GM21528 (cell line): ENCODE measurements around the gene CTAGE6.
"Not testable (repeated sequence)": the region's sequence is repeated elsewhere in the genome, so short reads cannot be mapped to it uniquely, and the experiment has no call there.

ENCODE experiments used
- ATAC-seq: cut with Tn5 transposase; IDR thresholded peaks from one replicate; pipeline ENCODE4 v1.9.1; 2021; ENCODE audit warnings: mild to moderate bottlenecking, moderate library complexity; ENCODE audit not compliant: unreplicated experiment, low FRiP score

CTAGE6 gene, protein sequence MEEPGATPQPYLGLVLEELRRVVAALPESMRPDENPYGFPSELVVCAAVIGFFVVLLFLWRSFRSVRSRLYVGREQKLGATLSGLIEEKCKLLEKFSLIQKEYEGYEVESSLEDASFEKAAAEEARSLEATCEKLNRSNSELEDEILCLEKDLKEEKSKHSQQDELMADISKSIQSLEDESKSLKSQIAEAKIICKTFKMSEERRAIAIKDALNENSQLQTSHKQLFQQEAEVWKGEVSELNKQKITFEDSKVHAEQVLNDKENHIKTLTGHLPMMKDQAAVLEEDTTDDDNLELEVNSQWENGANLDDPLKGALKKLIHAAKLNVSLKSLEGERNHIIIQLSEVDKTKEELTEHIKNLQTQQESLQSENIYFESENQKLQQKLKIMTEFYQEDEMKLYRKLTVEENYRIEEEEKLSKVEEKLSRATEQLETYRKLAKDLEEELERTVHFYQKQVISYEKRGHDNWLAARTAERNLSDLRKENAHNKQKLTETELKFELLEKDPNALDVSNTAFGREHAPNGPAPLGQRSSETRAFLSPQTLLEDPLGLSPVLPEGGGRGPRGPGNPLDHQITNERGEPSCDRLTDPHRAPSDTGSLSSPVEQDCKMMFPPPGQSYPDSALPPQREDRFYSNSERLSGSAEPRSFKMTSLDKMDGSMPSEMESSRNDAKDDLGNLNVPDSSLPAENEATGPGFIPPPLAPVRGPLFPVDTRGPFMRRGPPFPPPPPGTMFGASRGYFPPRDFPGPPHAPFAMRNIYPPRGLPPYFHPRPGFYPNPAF

DNA sequence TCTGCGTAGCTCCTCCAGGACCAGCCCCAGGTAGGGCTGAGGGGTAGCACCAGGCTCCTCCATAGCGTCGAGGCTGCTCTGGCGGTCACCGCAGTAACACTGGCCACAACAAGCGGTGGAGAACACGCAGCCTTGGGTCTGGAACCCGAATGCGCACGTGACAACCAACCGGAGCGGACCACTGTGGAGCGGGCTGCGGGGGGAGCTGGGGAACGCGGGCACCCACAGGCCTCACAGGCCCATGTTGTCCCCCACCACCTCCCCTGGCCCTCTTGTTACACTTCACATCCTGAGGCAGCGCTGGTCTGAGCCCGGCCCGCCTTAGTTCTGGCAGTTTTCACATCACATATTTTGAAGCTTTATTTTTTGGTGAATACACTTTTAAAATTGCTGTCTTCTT is at the start of gene CTAGE6:
Gene CTAGE6 (minus strand): TSS at position 101 of the 400 bp plus-strand sequence. CDS start 38 bp downstream, at position 63.
- ATAC-seq = not testable (repeated sequence)

DNA sequence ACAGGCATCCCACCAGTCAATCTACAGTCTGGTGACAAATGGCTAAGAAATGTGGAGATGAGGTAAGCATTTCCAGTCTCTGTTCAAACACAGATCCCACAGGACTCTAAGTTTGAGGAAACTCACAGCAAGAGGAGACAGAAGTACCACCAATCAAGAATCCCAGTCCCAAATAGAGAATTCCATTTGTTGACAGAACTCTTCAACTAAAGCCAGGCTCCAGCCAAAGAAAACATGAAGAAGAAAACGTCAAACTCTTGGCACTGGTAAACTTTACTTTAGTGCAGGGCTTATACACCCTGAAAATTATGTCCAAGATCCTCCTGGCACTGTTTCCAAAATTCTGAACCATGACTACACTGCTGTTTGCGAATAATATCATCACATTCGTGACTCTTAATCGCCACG is 49.2 kb upstream of the CTAGE6 start:
- not testable (repeated sequence) for ATAC-seq

DNA sequence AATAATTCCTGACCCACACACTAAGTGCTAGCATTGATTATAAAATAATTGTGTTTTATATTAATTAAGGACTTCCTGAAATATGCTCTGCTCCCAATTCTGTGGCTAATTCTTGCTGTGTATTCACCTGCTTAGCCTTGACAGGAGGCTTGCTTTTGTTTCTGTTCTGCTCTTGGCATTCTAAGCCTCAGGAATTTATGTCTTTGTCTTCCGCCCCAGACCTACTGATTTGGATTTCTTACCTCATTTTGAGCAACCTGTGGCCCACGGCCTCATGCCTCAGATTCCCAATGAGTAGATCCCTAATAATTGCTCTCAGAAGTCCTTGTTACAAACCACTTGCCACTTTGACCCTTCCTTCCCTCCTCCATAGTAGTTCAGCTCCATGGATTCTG is 40.4 kb upstream of the CTAGE6 start:
- not testable (repeated sequence) for ATAC-seq

DNA sequence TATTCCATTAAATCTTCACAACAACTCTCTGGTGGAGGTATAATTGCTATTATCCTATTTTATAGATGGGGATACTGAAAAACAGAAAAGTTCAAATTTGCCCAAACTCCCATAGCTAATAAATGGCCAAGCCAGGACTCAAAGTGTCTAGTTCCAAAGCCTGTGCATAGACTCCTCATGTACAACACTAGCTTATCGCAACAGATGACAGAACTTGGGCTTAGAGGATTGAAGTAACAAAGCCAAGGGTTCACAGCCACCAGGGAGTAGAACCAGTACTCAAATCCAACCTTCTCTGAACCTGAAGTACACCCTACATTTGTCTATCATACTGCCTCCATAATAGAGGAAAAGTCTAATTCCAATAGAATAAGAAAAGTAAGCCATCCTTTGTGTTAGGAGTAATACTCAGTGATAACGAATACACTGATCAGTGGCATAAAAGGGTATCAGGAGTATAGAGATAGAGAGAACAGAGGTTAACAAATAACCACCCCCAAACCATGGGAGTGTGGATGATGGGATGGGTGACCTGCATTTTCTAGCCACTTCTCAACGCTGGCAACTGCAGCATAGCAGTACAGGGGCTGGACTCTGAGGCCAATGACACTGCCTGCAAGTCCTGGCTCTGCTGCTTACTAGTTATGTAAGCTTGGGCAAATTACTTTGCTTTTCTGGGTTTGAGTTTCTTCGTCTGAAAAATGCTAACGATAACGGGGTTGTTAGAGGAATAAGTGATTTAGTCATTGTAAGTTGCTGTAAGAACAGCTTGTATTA is 39.8 kb upstream of the CTAGE6 start:
- ATAC-seq = not testable (repeated sequence)

DNA sequence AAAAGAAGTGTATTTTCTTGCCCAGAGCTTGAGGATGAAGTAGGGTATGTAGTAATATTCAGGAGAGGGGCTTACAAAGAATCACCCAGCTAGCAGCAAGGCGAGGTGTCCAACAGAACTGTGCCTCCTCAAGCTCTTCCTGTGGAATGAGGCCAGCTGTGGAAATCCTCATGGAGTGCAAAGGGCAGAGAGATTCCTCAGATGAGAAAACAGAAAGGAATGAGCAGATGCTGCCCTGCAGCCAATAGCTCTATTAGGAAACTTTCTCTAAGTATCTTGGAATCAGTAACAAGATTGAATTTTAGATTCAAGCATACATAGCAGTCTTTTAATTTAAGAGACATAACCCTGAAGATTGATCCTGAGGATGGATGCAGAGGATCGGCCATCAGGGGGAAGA is 38.2 kb upstream of the CTAGE6 start:
- not testable (repeated sequence) for ATAC-seq

DNA sequence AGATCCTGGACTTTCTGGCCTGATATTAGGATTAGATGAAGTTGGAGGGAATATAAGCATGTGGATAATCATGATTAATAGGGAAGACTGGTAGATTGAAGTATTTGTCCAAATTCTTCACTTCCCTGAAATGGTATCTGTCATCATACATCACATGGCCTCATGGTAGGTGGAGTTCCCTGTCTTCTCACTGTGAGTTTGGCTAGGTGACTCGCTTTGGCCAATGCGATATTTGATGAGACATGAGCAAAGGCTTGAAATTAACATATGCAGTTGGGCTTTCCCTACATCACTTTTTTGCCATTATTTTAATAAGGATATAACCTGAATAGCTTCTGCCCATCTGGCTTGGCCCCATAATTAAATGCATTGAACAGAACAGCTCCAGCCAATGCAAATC is 35.1 kb upstream of the CTAGE6 start:
- not testable (repeated sequence) for ATAC-seq

DNA sequence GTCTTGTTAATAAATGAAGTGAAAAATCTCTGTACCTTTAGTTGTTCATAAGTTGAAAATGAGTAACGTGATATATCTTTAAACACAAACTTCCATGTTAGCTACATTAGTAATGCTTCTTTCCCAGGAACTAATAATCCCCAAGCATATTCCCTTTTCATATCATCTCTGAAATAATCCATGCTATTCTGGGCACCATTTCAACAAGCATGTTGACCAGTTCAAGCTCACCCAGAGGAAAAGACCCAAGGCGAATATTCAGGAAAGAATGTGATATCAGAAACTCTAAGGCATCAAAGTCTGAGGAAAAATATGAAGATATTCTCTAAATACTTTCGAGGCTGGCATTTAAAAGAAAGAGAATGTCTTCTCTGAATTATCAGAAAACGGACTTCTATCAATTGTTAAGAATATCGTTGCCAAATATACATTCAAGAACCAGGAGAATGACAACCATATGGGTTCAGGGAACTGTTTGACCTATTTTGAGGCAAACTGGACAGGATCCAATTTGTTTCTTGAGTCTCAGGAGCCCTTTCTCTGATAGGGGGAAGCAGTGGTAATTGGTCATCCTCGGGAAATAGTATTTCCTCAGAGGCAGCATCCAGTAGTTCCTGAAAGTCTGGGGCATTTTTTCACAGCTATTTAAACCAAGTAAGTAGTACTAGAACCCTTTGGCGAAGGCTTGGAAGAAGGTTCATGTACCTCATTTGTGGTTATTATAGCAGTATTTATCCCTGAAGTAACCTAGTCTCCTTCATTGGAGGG is 28.1 kb upstream of the CTAGE6 start:
- ATAC-seq = not testable (repeated sequence)

DNA sequence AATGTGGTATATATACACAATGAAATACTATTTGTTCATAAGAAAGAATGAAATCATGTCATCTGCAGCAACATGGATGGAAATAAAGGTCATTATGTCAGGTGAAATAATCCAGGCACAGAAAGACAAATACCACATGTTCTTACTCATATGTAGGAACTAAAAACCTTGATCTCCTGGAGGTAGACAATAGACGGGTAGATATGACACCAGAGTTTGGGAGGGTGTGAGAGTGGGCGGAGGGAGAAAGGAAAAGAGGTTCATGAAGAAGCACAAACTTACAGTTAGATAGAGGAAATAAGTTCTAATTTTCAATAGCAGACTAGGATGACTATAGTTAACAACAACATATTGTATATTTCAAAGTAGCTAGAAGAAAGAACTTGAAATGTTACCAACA is 22.1 kb upstream of the CTAGE6 start:
- ATAC-seq = not testable (repeated sequence)

DNA sequence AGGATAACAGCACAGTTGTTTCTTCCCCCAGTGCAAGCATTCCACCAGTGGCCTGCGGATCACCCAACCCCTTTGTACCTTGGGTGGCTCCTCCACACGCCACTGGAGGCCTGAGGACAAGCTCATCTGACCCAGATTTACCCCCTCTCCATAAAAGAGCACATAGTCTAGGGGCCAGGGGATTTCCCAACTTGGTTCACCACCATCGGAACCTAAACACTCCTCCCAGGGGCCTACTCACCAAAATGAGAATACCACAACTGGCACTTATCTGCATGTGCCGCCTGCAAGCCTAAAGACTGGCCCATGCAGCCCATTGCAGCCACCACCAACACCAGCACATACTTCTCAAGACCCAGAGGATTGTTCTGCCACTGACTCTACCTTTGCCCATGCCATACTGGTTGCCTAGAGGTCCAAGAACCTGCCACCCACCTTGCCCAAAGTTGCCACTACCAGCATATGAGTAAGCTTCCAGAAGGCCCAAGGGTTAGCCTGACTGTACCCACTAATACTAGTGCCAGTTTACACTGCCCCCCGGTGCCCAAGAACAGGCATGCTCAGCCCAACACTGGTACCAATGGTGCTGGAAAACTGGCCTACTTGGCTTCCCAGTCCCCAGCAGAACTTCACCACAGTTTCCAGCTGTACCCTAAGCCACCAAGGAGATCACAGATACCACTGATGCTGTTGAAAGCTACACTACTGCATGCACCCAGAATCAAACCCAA is 15.4 kb upstream of the CTAGE6 start:
- not testable (repeated sequence) for ATAC-seq

DNA sequence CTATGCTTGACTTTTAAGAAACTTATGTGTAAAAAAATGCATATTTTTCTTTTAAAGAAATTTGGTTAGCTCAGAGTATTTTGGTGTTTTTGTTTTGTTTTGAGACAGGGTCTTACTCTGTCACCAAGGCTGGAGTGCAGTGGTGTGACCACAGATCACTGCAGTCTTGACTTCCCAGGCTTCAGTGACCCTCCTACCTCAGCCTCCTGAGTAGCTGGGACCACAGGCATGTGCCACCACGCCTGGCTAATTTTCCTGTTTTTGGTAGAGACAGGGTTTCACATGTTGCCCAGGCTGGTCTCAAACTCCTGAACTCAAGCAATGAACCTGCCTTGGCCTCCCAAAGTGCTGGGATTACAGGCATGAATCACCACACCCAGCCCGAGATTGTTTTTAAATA is 10.0 kb upstream of the CTAGE6 start:
- ATAC-seq = not testable (repeated sequence)

DNA sequence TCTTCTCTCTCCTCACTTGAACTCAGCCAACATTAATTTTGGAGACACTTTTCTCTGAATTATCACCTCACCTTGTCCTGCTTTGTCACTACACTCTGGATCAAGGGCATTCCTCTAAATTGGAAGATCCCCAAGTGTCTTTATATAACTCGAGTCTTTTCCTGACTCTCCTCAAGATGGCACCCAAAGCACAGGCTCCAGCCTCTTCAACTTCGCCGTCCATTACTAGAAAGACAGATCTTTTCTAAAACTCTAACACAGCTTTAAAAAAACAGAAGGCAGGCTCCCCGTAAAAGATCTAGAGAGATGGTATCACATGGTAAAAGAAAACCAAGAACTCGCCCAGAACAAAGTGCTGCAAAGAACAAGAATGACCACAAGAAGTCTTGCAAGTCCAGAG is 8.2 kb upstream of the CTAGE6 start:
- not testable (repeated sequence) for ATAC-seq

DNA sequence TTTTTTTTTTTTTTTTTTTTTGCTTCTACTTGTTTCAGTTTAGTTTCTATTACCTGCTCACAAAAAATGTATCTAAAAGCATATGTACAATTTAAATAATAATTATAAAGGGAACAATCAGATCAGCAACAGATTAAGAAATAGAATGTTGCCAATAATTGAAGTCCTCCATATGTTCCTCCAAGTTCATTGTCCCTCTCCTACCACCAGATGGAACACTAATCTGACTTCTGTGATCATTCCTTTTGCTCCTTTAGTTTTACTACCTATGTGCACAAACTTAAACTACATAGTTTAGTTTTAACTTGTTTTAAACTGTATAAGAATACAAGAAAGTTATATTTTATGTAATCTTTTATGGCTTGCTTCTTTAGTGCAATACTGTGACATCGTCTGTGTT is 5.6 kb upstream of the CTAGE6 start:
- not testable (repeated sequence) for ATAC-seq

DNA sequence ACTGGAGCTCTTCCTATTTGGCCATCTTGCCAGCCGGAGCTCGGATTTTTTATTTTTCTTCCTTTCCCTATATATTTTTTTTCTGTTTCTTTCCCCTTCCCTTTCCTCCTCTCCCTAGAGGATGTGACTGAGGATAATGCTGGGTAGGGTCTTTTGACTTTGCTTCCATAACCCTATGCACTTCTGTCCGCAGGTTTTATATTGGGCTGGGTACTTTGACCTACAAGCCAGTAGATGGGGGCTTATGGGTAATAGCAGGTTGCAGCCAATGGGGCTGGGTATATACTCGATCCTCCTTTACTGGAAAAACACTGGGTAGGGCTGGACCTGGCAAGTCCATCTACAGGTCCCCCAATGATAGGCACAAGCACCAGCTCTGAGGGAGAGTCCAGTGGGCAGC is 12.2 kb downstream of the CTAGE6 start:
- not testable (repeated sequence) for ATAC-seq

DNA sequence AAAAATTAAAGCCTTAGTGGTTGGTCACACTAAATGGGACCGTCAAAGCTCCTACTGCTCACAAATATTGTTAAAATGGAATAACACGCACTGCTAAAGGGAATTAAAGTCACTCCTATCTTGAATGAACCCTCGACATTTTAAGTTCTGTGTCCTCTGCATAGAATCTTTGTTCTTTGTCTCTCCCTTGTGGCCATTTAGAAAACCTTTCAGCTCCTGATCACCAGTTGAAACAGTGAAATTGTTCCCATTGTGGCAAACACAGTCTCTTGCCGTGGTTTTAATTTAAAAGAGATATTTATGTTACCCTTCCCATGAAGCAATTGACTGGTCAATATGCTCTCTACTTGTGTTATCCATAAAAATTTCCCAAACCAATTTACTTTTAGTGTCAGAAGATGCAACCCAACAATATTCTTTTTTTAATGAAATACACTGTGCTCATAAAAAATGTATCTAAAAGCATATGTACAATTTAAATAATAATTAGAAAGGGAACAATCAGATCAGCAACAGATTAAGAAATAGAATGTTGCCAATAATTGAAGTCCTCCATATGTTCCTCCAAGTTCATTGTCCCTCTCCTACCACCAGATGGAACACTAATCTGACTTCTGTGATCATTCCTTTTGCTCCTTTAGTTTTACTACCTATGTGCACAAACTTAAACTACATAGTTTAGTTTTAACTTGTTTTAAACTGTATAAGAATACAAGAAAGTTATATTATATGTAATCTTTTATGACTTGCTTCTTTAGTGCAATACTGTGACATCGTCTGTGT is 20.3 kb downstream of the CTAGE6 start:
- ATAC-seq = not testable (repeated sequence)

DNA sequence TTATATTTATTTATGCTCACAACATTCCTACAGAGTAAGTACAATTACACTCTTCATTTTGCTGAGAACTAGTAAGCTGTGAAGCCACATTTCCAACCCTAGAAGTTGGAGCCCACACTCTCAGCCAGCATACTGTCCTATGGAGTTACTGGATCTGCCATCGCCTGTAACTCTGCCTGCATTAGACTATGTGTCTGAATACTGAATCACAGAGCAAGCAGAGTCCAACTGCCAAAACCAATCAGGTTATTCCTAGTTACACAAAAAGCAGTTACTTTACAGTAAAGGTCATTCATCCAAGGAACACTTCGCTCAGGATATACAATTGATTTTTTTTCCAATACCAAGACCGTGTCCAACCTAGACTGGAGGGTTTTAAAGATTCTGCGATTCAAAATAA is 21.5 kb downstream of the CTAGE6 start:
- no peak for ATAC-seq

DNA sequence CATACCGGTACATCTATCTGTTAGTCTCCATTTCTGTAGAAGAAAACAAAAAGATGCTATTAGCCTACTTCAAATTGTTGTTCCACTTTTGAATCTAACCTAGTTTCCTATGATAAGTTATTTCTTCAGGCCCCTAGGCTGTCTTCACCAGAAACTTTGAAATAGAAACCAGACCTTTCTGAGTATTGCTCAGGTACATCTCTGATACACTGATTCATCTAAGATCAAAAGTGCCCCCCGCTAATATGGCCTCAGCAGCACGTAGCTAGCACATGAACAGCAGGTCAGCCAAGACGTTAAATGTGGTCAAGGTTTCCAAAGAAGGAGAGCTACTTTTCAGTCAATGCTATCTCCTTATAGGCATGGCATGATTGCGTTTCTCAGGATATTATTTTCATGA is 23.6 kb downstream of the CTAGE6 start:
- no peak for ATAC-seq

DNA sequence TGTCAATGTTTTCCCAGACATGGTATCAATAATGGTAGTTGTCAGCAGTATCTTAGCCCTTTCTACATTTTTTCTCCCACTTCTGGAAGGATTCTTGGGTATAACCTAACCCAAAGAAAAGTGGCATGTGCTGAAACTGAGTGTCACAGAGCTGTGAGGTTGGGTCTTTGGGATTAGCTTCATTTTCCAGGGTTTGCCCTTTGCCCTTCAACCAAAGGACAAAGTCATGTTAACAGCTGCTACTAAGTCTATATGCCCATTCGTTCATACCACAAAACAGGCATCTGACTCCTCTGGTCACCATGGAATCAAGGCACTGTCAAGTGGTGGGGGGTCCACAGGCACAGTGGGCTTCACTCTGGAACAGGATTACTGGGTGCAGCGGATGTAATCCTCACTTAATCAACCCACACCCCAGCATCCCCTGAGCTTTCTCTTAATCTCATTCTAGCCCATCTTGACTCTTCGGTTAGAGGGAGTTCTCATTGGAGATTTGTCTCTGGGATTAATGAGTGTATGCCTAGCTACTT is 29.1 kb downstream of the CTAGE6 start:
- no peak for ATAC-seq

DNA sequence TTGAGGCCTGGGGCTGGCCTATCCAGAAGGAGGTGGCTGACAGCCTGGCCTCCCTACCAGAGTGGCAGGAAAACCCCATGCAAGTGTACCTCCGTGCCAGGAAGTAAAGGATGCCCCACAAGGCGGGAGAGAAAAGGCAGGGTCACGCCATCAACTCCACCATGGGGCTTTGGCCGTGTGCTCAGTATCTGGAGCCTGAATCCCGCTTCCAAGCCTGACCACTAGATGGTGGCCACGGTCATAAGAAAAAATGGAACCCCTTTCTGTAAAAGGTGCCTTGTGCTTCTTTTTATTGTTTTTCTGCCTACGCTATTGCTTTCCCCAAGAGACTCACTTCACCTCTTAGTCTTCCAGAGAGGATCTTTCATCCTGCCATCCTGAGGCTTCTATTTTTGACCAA is 29.9 kb downstream of the CTAGE6 start:
- not testable (repeated sequence) for ATAC-seq
